ENCODE measurements around the gene IGFBP7.

The IGFBP7 gene

DNA sequence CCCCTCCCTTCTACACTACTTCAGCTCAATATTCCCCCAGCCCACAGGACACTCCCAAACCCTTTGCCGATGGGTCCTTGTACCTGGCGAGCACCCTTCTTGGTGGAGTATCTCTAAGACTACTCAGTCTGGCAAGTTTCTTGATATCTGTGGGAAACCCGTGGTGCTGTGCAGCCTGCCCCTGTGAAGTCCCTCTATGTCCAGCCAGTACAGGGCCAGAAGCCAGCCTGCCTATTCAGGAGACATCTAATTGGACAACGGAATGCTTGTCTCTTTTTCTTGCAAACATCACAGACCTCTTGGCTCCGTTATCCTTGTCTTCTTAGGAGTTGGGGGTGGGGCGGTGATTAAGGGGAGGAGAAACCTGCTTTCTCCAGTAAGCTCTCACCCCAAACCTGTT lies 3.7 kb upstream of the IGFBP7 start:
- Histone ChIP-seq H2AFZ (ENCODE audit: low read length) (no peak overlapping the region), H3K4me2 (ENCODE audit: low read depth, low read length, poor library complexity, severe bottlenecking) (no peak overlapping the region), H3K4me3 (ENCODE audit: low read length, poor library complexity, severe bottlenecking) (no peak overlapping the region), H3K36me3 (ENCODE audit: insufficient read depth, low read length) (no peaks in the 10 kb centered on the region), H3K27me3 (ENCODE audit: insufficient read depth, low read length, poor library complexity, severe bottlenecking) (no peaks in the 10 kb centered on the region), H3F3A (ENCODE audit: low read depth) (peaks cover 10% of the 10 kb centered on the region), H3K9me3 (ENCODE audit: insufficient read depth, low read depth, low read length) (no peaks in the 10 kb centered on the region), H3K9ac (ENCODE audit: low read depth, low read length, poor library complexity, severe bottlenecking) (no peak overlapping the region), H3K79me2 (ENCODE audit: insufficient read depth, low read length) (peaks cover 10% of the 10 kb centered on the region), H3K4me1 (ENCODE audit: insufficient read depth, low read length, poor library complexity, severe bottlenecking) (peaks cover 67% of the 10 kb centered on the region), H3K9me2 (replicated peaks; ENCODE audit: low read depth, low read length) (no peaks in the 10 kb centered on the region), H4K20me1 (ENCODE audit: insufficient read depth, low read length, poor library complexity, severe bottlenecking) (peaks cover 3% of the 10 kb centered on the region)
- no peak for TF ChIP-seq EZH2phosphoT487 (IDR thresholded peaks at IDR 0.05; ENCODE audit: borderline replicate concordance)
- TF ChIP-seq, protein P1, sequence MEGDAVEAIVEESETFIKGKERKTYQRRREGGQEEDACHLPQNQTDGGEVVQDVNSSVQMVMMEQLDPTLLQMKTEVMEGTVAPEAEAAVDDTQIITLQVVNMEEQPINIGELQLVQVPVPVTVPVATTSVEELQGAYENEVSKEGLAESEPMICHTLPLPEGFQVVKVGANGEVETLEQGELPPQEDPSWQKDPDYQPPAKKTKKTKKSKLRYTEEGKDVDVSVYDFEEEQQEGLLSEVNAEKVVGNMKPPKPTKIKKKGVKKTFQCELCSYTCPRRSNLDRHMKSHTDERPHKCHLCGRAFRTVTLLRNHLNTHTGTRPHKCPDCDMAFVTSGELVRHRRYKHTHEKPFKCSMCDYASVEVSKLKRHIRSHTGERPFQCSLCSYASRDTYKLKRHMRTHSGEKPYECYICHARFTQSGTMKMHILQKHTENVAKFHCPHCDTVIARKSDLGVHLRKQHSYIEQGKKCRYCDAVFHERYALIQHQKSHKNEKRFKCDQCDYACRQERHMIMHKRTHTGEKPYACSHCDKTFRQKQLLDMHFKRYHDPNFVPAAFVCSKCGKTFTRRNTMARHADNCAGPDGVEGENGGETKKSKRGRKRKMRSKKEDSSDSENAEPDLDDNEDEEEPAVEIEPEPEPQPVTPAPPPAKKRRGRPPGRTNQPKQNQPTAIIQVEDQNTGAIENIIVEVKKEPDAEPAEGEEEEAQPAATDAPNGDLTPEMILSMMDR (conservative IDR thresholded peaks at IDR 0.05; ENCODE audit: low read length): no peak

- Histone ChIP-seq H3K4me1 (ENCODE audit: insufficient read depth, low read length, poor library complexity, severe bottlenecking) (peaks cover 77% of the 10 kb centered on the region), H3F3A (ENCODE audit: low read depth) (peaks cover 10% of the 10 kb centered on the region), H3K9ac (ENCODE audit: low read depth, low read length, poor library complexity, severe bottlenecking) (peak overlapping the region; percentile 93), H3K9me3 (ENCODE audit: insufficient read depth, low read depth, low read length) (no peaks in the 10 kb centered on the region), H3K79me2 (ENCODE audit: insufficient read depth, low read length) (peaks cover 39% of the 10 kb centered on the region), H3K27me3 (ENCODE audit: insufficient read depth, low read length, poor library complexity, severe bottlenecking) (no peaks in the 10 kb centered on the region), H3K36me3 (ENCODE audit: insufficient read depth, low read length) (no peaks in the 10 kb centered on the region), H3K4me3 (ENCODE audit: low read length, poor library complexity, severe bottlenecking) (peak overlapping the region; percentile 73), H3K4me2 (ENCODE audit: low read depth, low read length, poor library complexity, severe bottlenecking) (peak overlapping the region; percentile 77), H4K20me1 (ENCODE audit: insufficient read depth, low read length, poor library complexity, severe bottlenecking) (peaks cover 13% of the 10 kb centered on the region), H3K9me2 (replicated peaks; ENCODE audit: low read depth, low read length) (no peaks in the 10 kb centered on the region), H2AFZ (ENCODE audit: low read length) (peak overlapping the region; percentile 59)
- TF ChIP-seq, protein P1 (conservative IDR thresholded peaks at IDR 0.05; ENCODE audit: low read length): no peak
- TF ChIP-seq EZH2phosphoT487 (IDR thresholded peaks at IDR 0.05; ENCODE audit: borderline replicate concordance): no peak; the same call in 1 of the 2 replicates
Observed at GRCh38 chr4:57110640-57111511, 691 bp upstream of the IGFBP7 start.

GRCh38 chr4:57109411-57109846 lies 756 bp downstream of the IGFBP7 start:
- Histone ChIP-seq H2AFZ (ENCODE audit: low read length) (no peak overlapping the region), H3K9me3 (ENCODE audit: insufficient read depth, low read depth, low read length) (no peaks in the 10 kb centered on the region), H3K9me2 (replicated peaks; ENCODE audit: low read depth, low read length) (no peaks in the 10 kb centered on the region), H3K79me2 (ENCODE audit: insufficient read depth, low read length) (peaks cover 52% of the 10 kb centered on the region), H3F3A (ENCODE audit: low read depth) (peaks cover 10% of the 10 kb centered on the region), H3K9ac (ENCODE audit: low read depth, low read length, poor library complexity, severe bottlenecking) (peak overlapping the region; percentile 93), H3K36me3 (ENCODE audit: insufficient read depth, low read length) (no peaks in the 10 kb centered on the region), H4K20me1 (ENCODE audit: insufficient read depth, low read length, poor library complexity, severe bottlenecking) (peaks cover 13% of the 10 kb centered on the region), H3K4me2 (ENCODE audit: low read depth, low read length, poor library complexity, severe bottlenecking) (peak overlapping the region; percentile 77), H3K27me3 (ENCODE audit: insufficient read depth, low read length, poor library complexity, severe bottlenecking) (no peaks in the 10 kb centered on the region), H3K4me3 (ENCODE audit: low read length, poor library complexity, severe bottlenecking) (peak overlapping the region; percentile 73), H3K4me1 (ENCODE audit: insufficient read depth, low read length, poor library complexity, severe bottlenecking) (peaks cover 77% of the 10 kb centered on the region)
- TF ChIP-seq EZH2phosphoT487 (IDR thresholded peaks at IDR 0.05; ENCODE audit: borderline replicate concordance): no peak
- TF ChIP-seq, protein P1 (conservative IDR thresholded peaks at IDR 0.05; ENCODE audit: low read length): no peak
